Chondrocyte (in vitro differentiated cells): Measurements from ENCODE around the gene ATG9B. TPM values are rescaled to one million over a fixed set of nuclear protein-coding genes. Genes with fewer than 3 reads are reported as not detected.

ENCODE experiments used
- DNase-seq: peaks from one replicate; pipeline ENCODE4 v3.0.0; 2021; ENCODE audit warnings: mixed read lengths, low spot score
- H3K27ac Mint-ChIP-seq: one replicate; pipeline ENCODE4 v1.8.0; 2021; ENCODE audit warnings: mild to moderate bottlenecking, moderate library complexity, mixed read lengths; ENCODE audit not compliant: unreplicated experiment
- H3K27me3 Mint-ChIP-seq: 2 replicates; pipeline ENCODE4 v1.8.0; 2021; ENCODE audit warnings: low read depth, mixed read lengths
- H3K36me3 Mint-ChIP-seq: 2 replicates; pipeline ENCODE4 v1.8.0; 2021; ENCODE audit warnings: low read depth, mixed read lengths
- H3K4me1 Mint-ChIP-seq: 2 replicates; pipeline ENCODE4 v1.8.0; 2021; ENCODE audit warnings: low read depth, mild to moderate bottlenecking, mixed read lengths
- H3K4me3 Mint-ChIP-seq: one replicate; pipeline ENCODE4 v1.8.0; 2021; ENCODE audit warnings: mild to moderate bottlenecking, moderate library complexity, mixed read lengths; ENCODE audit not compliant: unreplicated experiment
- H3K9me3 Mint-ChIP-seq: 2 replicates; pipeline ENCODE4 v1.8.0; 2021; ENCODE audit warnings: low read depth, mixed read lengths
- total RNA-seq: library from RNA; stranded (reverse); gene quantifications from 3 replicates; pipeline ENCODE4 v1.2.1, GENCODE V29; 2021
- TF ChIP-seq, protein P1 (sequence below): fragments of 200-600 bp; sonication (generic); IDR thresholded peaks from 2 replicates; pipeline ENCODE4 v1.5.0; 2021; ENCODE audit warnings: antibody characterized with exemption, mild to moderate bottlenecking, moderate library complexity

ATG9B gene
- total RNA-seq, 1 donor from 2014 or later = 1.6 TPM

DNA sequence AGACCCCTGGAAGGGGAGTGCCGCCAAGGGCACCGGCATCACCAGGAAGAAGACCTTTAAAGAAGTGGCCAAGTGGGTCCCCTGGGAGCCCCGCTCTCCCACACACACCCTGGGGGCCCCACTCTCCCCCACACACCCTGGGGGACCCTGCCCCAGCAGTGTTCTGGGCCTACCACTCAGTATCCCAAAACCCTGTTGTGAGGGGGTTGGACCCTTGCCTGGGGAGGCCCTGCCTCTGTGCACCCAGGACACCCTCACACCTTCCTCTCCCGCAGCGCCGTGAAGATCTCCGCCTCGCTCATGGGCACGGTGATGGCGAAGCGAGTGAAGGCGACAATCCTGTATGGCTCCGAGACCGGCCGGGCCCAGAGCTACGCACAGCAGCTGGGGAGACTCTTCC is 22.7 kb downstream of the ATG9B start:
- Mint-ChIP-seq H3K4me3 (no peak overlapping the region), H3K27me3 (peaks cover 12% of the 10 kb centered on the region), H3K27ac (no peak overlapping the region), H3K36me3 (no peaks in the 10 kb centered on the region), H3K9me3 (no peaks in the 10 kb centered on the region), H3K4me1 (no peaks in the 10 kb centered on the region)
- TF ChIP-seq, protein P1, sequence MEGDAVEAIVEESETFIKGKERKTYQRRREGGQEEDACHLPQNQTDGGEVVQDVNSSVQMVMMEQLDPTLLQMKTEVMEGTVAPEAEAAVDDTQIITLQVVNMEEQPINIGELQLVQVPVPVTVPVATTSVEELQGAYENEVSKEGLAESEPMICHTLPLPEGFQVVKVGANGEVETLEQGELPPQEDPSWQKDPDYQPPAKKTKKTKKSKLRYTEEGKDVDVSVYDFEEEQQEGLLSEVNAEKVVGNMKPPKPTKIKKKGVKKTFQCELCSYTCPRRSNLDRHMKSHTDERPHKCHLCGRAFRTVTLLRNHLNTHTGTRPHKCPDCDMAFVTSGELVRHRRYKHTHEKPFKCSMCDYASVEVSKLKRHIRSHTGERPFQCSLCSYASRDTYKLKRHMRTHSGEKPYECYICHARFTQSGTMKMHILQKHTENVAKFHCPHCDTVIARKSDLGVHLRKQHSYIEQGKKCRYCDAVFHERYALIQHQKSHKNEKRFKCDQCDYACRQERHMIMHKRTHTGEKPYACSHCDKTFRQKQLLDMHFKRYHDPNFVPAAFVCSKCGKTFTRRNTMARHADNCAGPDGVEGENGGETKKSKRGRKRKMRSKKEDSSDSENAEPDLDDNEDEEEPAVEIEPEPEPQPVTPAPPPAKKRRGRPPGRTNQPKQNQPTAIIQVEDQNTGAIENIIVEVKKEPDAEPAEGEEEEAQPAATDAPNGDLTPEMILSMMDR = no peak
- DNase-seq = no peak

- Mint-ChIP-seq H3K36me3 (no peaks in the 10 kb centered on the region), H3K27me3 (peaks cover 12% of the 10 kb centered on the region)
Observed at GRCh38 chr7:151000897-151001495, 23.3 kb downstream of the ATG9B start.

GRCh38 chr7:150999497-151000230 is 24.6 kb downstream of the ATG9B start:
- H3K4me3 Mint-ChIP-seq = no peak overlapping the region
- H3K27me3 Mint-ChIP-seq = peaks cover 5% of the 10 kb centered on the region
- H3K4me1 Mint-ChIP-seq = no peaks in the 10 kb centered on the region
- no peak for DNase-seq
- TF ChIP-seq, protein P1 = no peak
- H3K9me3 Mint-ChIP-seq = no peaks in the 10 kb centered on the region
- no peaks in the 10 kb centered on the region for H3K36me3 Mint-ChIP-seq
- H3K27ac Mint-ChIP-seq = no peak overlapping the region

More at GRCh38 chr7:151000897-151001495, 23.3 kb downstream of the ATG9B start:
- H3K4me1 Mint-ChIP-seq = no peaks in the 10 kb centered on the region
- no peaks in the 10 kb centered on the region for H3K9me3 Mint-ChIP-seq
- no peak for DNase-seq
- H3K4me3 Mint-ChIP-seq = no peak overlapping the region
- H3K27ac Mint-ChIP-seq = no peak overlapping the region
- TF ChIP-seq, protein P1 = no peak

GRCh38 chr7:150999001-150999400 is 25.3 kb downstream of the ATG9B start:
- Mint-ChIP-seq H3K4me3 (no peak overlapping the region), H3K27me3 (peaks cover 5% of the 10 kb centered on the region), H3K9me3 (no peaks in the 10 kb centered on the region), H3K36me3 (no peaks in the 10 kb centered on the region), H3K27ac (no peak overlapping the region), H3K4me1 (no peaks in the 10 kb centered on the region)
- DNase-seq = no peak
- TF ChIP-seq, protein P1 = no peak

DNA sequence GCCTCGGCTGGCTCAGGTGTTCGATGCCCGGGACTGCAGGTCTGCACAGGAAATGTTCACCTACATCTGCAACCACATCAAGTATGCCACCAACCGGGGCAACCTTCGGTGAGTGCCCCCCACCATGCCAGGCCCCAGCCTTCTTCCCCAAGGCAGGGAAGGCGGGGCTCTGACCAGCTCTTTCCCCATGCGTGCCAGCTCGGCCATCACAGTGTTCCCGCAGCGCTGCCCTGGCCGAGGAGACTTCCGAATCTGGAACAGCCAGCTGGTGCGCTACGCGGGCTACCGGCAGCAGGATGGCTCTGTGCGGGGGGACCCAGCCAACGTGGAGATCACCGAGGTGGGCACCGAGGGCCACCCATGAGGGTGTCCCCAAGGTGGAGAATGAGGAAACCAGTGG is 26.0 kb downstream of the ATG9B start:
- TF ChIP-seq, protein P1 = no peak
- Mint-ChIP-seq H3K27ac (no peak overlapping the region), H3K4me3 (no peak overlapping the region), H3K36me3 (no peaks in the 10 kb centered on the region), H3K27me3 (peaks cover under 1% of the 10 kb centered on the region), H3K9me3 (no peaks in the 10 kb centered on the region), H3K4me1 (no peaks in the 10 kb centered on the region)
- no peak for DNase-seq
